GM21381 (cell line): Measurements from ENCODE around the gene FBXO44.

Source experiments
- ATAC-seq: cut with Tn5 transposase; IDR thresholded peaks from one replicate; pipeline ENCODE4 v1.9.1; 2021; ENCODE audit warnings: mild to moderate bottlenecking, moderate library complexity; ENCODE audit not compliant: unreplicated experiment

The FBXO44 gene

GRCh38 chr1:11705596-11705995 is 50.9 kb downstream of the FBXO44 start:
- ATAC-seq: no peak

GRCh38 chr1:11706292-11706691 is 51.6 kb downstream of the FBXO44 start:
- no peak for ATAC-seq

GRCh38 chr1:11707621-11708276 is 53.1 kb downstream of the FBXO44 start:
- ATAC-seq: no peak

GRCh38 chr1:11708554-11709350 is 54.1 kb downstream of the FBXO44 start:
- no peak for ATAC-seq

GRCh38 chr1:11711490-11711889 is 56.8 kb downstream of the FBXO44 start:
- ATAC-seq: no peak

- ATAC-seq: no peak
Measured at GRCh38 chr1:11712285-11712684, 57.6 kb downstream of the FBXO44 start.
